Lower lobe of right lung (tissue), 2 donors: ENCODE results near the gene CRYBB3. TPM values are rescaled to one million over a fixed set of nuclear protein-coding genes. Genes with fewer than 3 reads are reported as not detected.

ENCODE experiments used
- ATAC-seq, 2 donors: fragments of 200-7000 bp; cut with Tn5 transposase; one replicate each; pipeline ENCODE4 v1.9.1; 2020 to 2022; ENCODE audit warnings: mild to moderate bottlenecking in 2 of 2, moderate library complexity in 2 of 2
- DNase-seq: peaks from one replicate; pipeline ENCODE4 v3.0.0-alpha.2; 2020
- H3K27ac ChIP-seq: fragments of 200-600 bp; one replicate; pipeline ENCODE4 v1.8.0; 2022
- H3K27me3 ChIP-seq: fragments of 200-600 bp; one replicate; pipeline ENCODE4 v1.8.0; 2022; ENCODE audit warnings: low read depth
- H3K36me3 ChIP-seq: fragments of 200-600 bp; one replicate; pipeline ENCODE4 v1.8.0; 2022; ENCODE audit warnings: mild to moderate bottlenecking
- H3K4me1 ChIP-seq: fragments of 200-600 bp; one replicate; pipeline ENCODE4 v1.8.0; 2022
- H3K4me3 ChIP-seq: fragments of 200-600 bp; one replicate; pipeline ENCODE4 v1.8.0; 2022; ENCODE audit warnings: mild to moderate bottlenecking
- H3K9me3 ChIP-seq: fragments of 200-600 bp; one replicate; pipeline ENCODE4 v1.8.0; 2022
- intact Hi-C: fragments of 100-400 bp; cut with DNase I; formaldehyde crosslinking; loops from one replicate; pipeline ENCODE4 v1.11.0; 2022
- total RNA-seq: library from RNA; stranded (reverse); fragmentation: NEBNext Ultra II Directional; extraction: Animal tissue kit (Norgen Biotek cat#: 25700); gene quantifications from one replicate; pipeline ENCODE4 v1.2.1, GENCODE V29; 2021
- TF ChIP-seq, protein P1 (sequence below): fragments of 200-600 bp; IDR thresholded peaks from one replicate; pipeline ENCODE4 v1.8.0; 2022; ENCODE audit warnings: antibody characterized with exemption, mild to moderate bottlenecking
- donor health status: DM: no; HTN: yes; CAD: no; lungs with severe emphysema.

The CRYBB3 gene
- total RNA-seq, 1 donor from 2014 or later: 0.74 TPM

GRCh38 chr22:25186140-25186539, 13.5 kb upstream of the CRYBB3 start:
- peaks cover 8% of the 10 kb centered on the region for H3K4me1 ChIP-seq
- intact Hi-C loops: no loop called here
- no peak overlapping the region for H3K27ac ChIP-seq
- TF ChIP-seq, protein P1, sequence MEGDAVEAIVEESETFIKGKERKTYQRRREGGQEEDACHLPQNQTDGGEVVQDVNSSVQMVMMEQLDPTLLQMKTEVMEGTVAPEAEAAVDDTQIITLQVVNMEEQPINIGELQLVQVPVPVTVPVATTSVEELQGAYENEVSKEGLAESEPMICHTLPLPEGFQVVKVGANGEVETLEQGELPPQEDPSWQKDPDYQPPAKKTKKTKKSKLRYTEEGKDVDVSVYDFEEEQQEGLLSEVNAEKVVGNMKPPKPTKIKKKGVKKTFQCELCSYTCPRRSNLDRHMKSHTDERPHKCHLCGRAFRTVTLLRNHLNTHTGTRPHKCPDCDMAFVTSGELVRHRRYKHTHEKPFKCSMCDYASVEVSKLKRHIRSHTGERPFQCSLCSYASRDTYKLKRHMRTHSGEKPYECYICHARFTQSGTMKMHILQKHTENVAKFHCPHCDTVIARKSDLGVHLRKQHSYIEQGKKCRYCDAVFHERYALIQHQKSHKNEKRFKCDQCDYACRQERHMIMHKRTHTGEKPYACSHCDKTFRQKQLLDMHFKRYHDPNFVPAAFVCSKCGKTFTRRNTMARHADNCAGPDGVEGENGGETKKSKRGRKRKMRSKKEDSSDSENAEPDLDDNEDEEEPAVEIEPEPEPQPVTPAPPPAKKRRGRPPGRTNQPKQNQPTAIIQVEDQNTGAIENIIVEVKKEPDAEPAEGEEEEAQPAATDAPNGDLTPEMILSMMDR: no peak
- H3K9me3 ChIP-seq: no peaks in the 10 kb centered on the region
- DNase-seq (no peak), ATAC-seq (no peak)
- H3K27me3 ChIP-seq: no peaks in the 10 kb centered on the region
- peaks cover 33% of the 10 kb centered on the region for H3K36me3 ChIP-seq
- no peak overlapping the region for H3K4me3 ChIP-seq

- Histone ChIP-seq H3K27me3 (no peaks in the 10 kb centered on the region), H3K4me3 (no peak overlapping the region), H3K36me3 (peaks cover 46% of the 10 kb centered on the region), H3K9me3 (no peaks in the 10 kb centered on the region), H3K27ac (no peak overlapping the region), H3K4me1 (peaks cover 3% of the 10 kb centered on the region)
- TF ChIP-seq, protein P1: no peak
- ATAC-seq: no peak
- DNase-seq: no peak
- intact Hi-C loops: no loop called here
Observed at GRCh38 chr22:25187469-25187868, 12.2 kb upstream of the CRYBB3 start.

DNA sequence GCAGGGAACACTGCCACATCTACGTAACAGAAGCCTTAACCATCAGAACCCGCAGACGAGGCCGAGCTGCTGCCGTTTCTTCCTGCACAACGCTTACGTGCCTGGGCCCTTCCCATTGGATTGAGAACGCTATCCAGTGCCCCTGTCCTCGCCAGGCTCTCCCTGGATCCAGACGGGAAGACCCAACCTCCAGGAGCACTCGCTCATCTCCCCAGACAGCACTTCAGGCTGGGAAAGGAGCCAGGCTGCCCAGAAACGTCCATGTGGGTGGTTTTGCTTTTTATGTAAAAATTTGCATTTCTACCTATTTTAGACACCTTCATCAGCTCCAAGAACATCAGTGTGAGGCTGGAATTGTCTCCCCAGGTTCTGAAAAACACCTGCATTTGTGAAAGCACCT, 7.3 kb upstream of the CRYBB3 start:
- Histone ChIP-seq H3K27me3 (no peaks in the 10 kb centered on the region), H3K9me3 (no peaks in the 10 kb centered on the region), H3K36me3 (peaks cover 57% of the 10 kb centered on the region), H3K27ac (no peak overlapping the region), H3K4me3 (no peak overlapping the region), H3K4me1 (no peaks in the 10 kb centered on the region)
- intact Hi-C loops: no loop called here
- DNase-seq: no peak
- TF ChIP-seq, protein P1: no peak
- no peak for ATAC-seq

DNA sequence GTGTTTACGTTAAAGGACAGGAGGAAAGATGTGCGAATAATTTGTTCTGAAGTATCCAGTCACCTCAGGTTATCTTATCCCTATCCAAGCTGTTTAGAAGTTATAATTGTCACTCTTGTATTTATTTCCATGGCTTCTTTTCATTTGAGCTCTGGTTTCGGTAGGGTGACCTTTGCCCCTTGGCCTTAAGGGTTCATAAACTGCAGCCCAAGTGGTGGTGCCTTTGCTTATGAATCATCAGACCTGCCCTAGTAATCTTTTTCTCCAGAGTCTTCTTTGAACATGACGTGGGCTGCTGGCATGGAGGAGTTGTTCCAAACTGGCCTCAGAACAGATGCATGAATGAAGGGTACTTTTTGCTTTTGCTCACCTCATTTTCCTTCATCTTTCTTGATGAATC, 6.5 kb upstream of the CRYBB3 start:
- intact Hi-C loops: no loop called here
- TF ChIP-seq, protein P1: no peak
- no peaks in the 10 kb centered on the region for H3K4me1 ChIP-seq
- no peaks in the 10 kb centered on the region for H3K27me3 ChIP-seq
- no peak overlapping the region for H3K4me3 ChIP-seq
- H3K36me3 ChIP-seq: peaks cover 61% of the 10 kb centered on the region
- H3K27ac ChIP-seq: no peak overlapping the region
- DNase-seq (no peak), ATAC-seq (no peak)
- no peaks in the 10 kb centered on the region for H3K9me3 ChIP-seq

DNA sequence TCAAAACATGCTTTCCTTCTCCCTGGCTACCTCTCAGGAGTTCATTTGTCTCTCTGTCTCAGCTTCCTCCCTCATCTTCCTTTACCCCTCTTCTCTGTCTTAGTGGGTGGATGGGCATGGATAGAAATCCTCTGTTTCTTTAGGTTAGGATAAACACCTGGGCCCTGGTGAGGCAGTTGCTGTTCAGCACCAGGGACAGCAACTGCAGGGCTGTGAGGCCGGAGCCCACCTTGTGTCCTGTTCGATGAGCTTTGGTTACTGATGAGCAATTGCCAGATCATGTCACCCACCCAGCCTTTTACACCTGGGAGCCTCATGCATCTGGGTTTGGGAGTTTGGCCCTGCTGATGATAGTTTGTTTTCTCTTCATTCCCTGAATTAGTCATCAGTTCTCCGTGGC, 6.1 kb upstream of the CRYBB3 start:
- DNase-seq: no peak
- no peak overlapping the region for H3K27ac ChIP-seq

More for the DNA sequence above, 6.1 kb upstream of the CRYBB3 start:
- Histone ChIP-seq H3K4me3 (no peak overlapping the region), H3K27me3 (no peaks in the 10 kb centered on the region), H3K9me3 (no peaks in the 10 kb centered on the region), H3K36me3 (peaks cover 61% of the 10 kb centered on the region), H3K4me1 (no peaks in the 10 kb centered on the region)
- ATAC-seq: no peak
- TF ChIP-seq, protein P1: no peak
- intact Hi-C loops: no loop called here
